H9 (cell line): ENCODE data around the gene CTNNA1. TPM values are rescaled to one million over a fixed set of nuclear protein-coding genes. Genes with fewer than 3 reads are reported as not detected.

ENCODE experiments used
- DNase-seq: peaks from one replicate; pipeline ENCODE4 v3.0.0-alpha.2; 2017
- H2AFZ ChIP-seq: one replicate; pipeline ENCODE4 v1.6.1; 2013; ENCODE audit warnings: mild to moderate bottlenecking, low read length, control low read depth, moderate library complexity
- H2AK5ac ChIP-seq: 2 replicates; pipeline ENCODE4 v1.6.1; 2013; ENCODE audit warnings: low read length, control low read depth, mixed read lengths; ENCODE audit not compliant: insufficient read length
- H2BK120ac ChIP-seq: one replicate; pipeline ENCODE4 v1.6.1; 2013; ENCODE audit warnings: low read depth, mild to moderate bottlenecking, low read length, control low read depth, inconsistent platforms; ENCODE audit not compliant: poor library complexity, severe bottlenecking
- H2BK12ac ChIP-seq: 2 replicates; pipeline ENCODE4 v1.6.1; 2013; ENCODE audit warnings: low read length, control low read depth, mixed read lengths, low read depth; ENCODE audit not compliant: insufficient read length
- H2BK15ac ChIP-seq: 2 replicates; pipeline ENCODE4 v1.6.1; 2013; ENCODE audit warnings: low read depth, low read length, control low read depth
- H2BK20ac ChIP-seq: one replicate; pipeline ENCODE4 v1.6.1; 2013; ENCODE audit warnings: low read depth, mild to moderate bottlenecking, low read length, control low read depth, inconsistent platforms; ENCODE audit not compliant: poor library complexity, severe bottlenecking
- H2BK5ac ChIP-seq: 2 replicates; pipeline ENCODE4 v1.6.1; 2013; ENCODE audit warnings: low read length, control low read depth, mixed read lengths; ENCODE audit not compliant: insufficient read length
- H3K14ac ChIP-seq: 2 replicates; pipeline ENCODE4 v1.6.1; 2013; ENCODE audit warnings: low read length, control low read depth; ENCODE audit not compliant: insufficient read depth
- H3K18ac ChIP-seq: 2 replicates; pipeline ENCODE4 v1.6.1; 2013; ENCODE audit warnings: low read depth, mild to moderate bottlenecking, mixed read lengths, low read length, control low read depth; ENCODE audit not compliant: insufficient read length
- H3K23ac ChIP-seq: 2 replicates; pipeline ENCODE4 v1.6.1; 2013; ENCODE audit warnings: low read length, control low read depth, mixed read lengths, low read depth; ENCODE audit not compliant: insufficient read length
- H3K23me2 ChIP-seq: 2 replicates; pipeline ENCODE4 v1.6.1; 2013; ENCODE audit warnings: low read depth, mild to moderate bottlenecking, mixed read lengths, low read length, control low read depth; ENCODE audit not compliant: insufficient read length, poor library complexity, severe bottlenecking
- H3K27ac ChIP-seq: 2 replicates; pipeline ENCODE4 v1.5.1; 2013; ENCODE audit warnings: low read length, control low read depth, mixed read lengths, low read depth; ENCODE audit not compliant: insufficient read length
- H3K27me3 ChIP-seq: 2 replicates; pipeline ENCODE4 v1.6.1; 2013; ENCODE audit warnings: low read length, control low read depth, inconsistent platforms; ENCODE audit not compliant: insufficient read depth
- H3K4ac ChIP-seq: 2 replicates; pipeline ENCODE4 v1.6.1; 2013; ENCODE audit warnings: low read depth, mild to moderate bottlenecking, control low read depth, inconsistent platforms, low read length, moderate library complexity
- H3K4me1 ChIP-seq: 2 replicates; pipeline ENCODE4 v1.6.1; 2013; ENCODE audit warnings: low read length, control low read depth, inconsistent platforms; ENCODE audit not compliant: insufficient read depth
- H3K4me2 ChIP-seq: 2 replicates; pipeline ENCODE4 v1.6.1; 2013; ENCODE audit warnings: low read length, control low read depth, mixed read lengths; ENCODE audit not compliant: insufficient read length, insufficient read depth
- H3K56ac ChIP-seq: 2 replicates; pipeline ENCODE4 v1.6.1; 2013; ENCODE audit warnings: low read depth, mild to moderate bottlenecking, mixed read lengths, low read length, control low read depth; ENCODE audit not compliant: insufficient read length
- H3K79me1 ChIP-seq: 2 replicates; pipeline ENCODE4 v1.6.1; 2013; ENCODE audit warnings: low read depth, mild to moderate bottlenecking, moderate library complexity, low read length, control low read depth, inconsistent platforms; ENCODE audit not compliant: insufficient read depth, poor library complexity, severe bottlenecking
- H3K79me2 ChIP-seq: 2 replicates; pipeline ENCODE4 v1.6.1; 2013; ENCODE audit warnings: low read length, control low read depth, inconsistent platforms; ENCODE audit not compliant: insufficient read depth
- H3K9ac ChIP-seq: 2 replicates; pipeline ENCODE4 v1.6.1; 2013; ENCODE audit warnings: low read length, control low read depth, mixed read lengths; ENCODE audit not compliant: insufficient read length; ENCODE audit errors: extremely low read depth
- H3K9me3 ChIP-seq: one replicate; pipeline ENCODE4 v1.6.1; 2013; ENCODE audit warnings: low read depth, low read length, inconsistent platforms; ENCODE audit not compliant: control insufficient read depth
- H3T11ph ChIP-seq: one replicate; pipeline ENCODE4 v1.6.1; 2013; ENCODE audit warnings: mild to moderate bottlenecking, low read length, control low read depth, inconsistent platforms
- H4K20me1 ChIP-seq: one replicate; pipeline ENCODE4 v1.6.1; 2013; ENCODE audit not compliant: control insufficient read depth, insufficient read length, insufficient read depth
- H4K5ac ChIP-seq: 2 replicates; pipeline ENCODE4 v1.6.1; 2013; ENCODE audit warnings: low read depth, mild to moderate bottlenecking, mixed read lengths, low read length, control low read depth; ENCODE audit not compliant: insufficient read length
- H4K8ac ChIP-seq: replicated peaks from 2 replicates; pipeline ENCODE4 v1.6.1; 2013; ENCODE audit warnings: low read length, control low read depth, mixed read lengths, low read depth; ENCODE audit not compliant: insufficient read length
- H4K91ac ChIP-seq: 2 replicates; pipeline ENCODE4 v1.6.1; 2013; ENCODE audit warnings: low read depth, mild to moderate bottlenecking, moderate library complexity, mixed read lengths, low read length, control low read depth; ENCODE audit not compliant: insufficient read length
- H3K27ac Mint-ChIP-seq, 3 experiments: 2 replicates in 2 of 3; 3 replicates in 1 of 3; pipeline ENCODE4 v1.8.0; 2020 to 2021; ENCODE audit warnings: mixed read lengths in 3 of 3, mild to moderate bottlenecking in 1 of 3, moderate library complexity in 1 of 3
- H3K27me3 Mint-ChIP-seq: 2 replicates; pipeline ENCODE4 v1.8.0; 2021; ENCODE audit warnings: low read depth, mild to moderate bottlenecking, moderate library complexity, mixed read lengths
- H3K36me3 Mint-ChIP-seq, 3 experiments: 2 replicates in 2 of 3; 3 replicates in 1 of 3; pipeline ENCODE4 v1.8.0; 2020 to 2021; ENCODE audit warnings: low read depth in 3 of 3, mixed read lengths in 3 of 3; ENCODE audit not compliant: insufficient read depth in 1 of 3
- H3K4me1 Mint-ChIP-seq, 2 experiments: 2 replicates each; pipeline ENCODE4 v1.8.0; 2020; ENCODE audit warnings: mixed read lengths in 2 of 2
- H3K4me3 Mint-ChIP-seq, 2 experiments: 2 replicates in 1 of 2; 3 replicates in 1 of 2; pipeline ENCODE4 v1.8.0; 2020 to 2021; ENCODE audit warnings: mild to moderate bottlenecking in 2 of 2, mixed read lengths in 2 of 2, moderate library complexity in 1 of 2
- H3K9me3 Mint-ChIP-seq, 2 experiments: 2 replicates in 1 of 2; 3 replicates in 1 of 2; pipeline ENCODE4 v1.8.0; 2020; ENCODE audit warnings: mild to moderate bottlenecking in 2 of 2, mixed read lengths in 2 of 2, moderate library complexity in 1 of 2
- WGBS: extraction: QIAGEN DNeasy Blood & Tissue Kit; methylation state at CpG from one replicate; pipeline ENCODE4 v1.1.7; 2013; ENCODE audit warnings: missing lambda C conversion rate, low lambda C conversion rate, mixed read lengths; ENCODE audit not compliant: insufficient read length; ENCODE audit errors: extremely low coverage; 5-methylcytosine and 5-hydroxymethylcytosine counted together
- total RNA-seq: library from RNA; stranded (reverse); gene quantifications from 2 replicates; pipeline ENCODE4 v1.2.1, GENCODE V29; 2021
- TF ChIP-seq, protein P1 (sequence below): fragments of 200-600 bp; sonication (generic); conservative IDR thresholded peaks from 3 replicates; pipeline ENCODE4 v1.8.0; 2021; ENCODE audit warnings: antibody characterized with exemption, mild to moderate bottlenecking

The CTNNA1 gene
- total RNA-seq, 1 experiment from 2014 or later: 354 TPM

DNA sequence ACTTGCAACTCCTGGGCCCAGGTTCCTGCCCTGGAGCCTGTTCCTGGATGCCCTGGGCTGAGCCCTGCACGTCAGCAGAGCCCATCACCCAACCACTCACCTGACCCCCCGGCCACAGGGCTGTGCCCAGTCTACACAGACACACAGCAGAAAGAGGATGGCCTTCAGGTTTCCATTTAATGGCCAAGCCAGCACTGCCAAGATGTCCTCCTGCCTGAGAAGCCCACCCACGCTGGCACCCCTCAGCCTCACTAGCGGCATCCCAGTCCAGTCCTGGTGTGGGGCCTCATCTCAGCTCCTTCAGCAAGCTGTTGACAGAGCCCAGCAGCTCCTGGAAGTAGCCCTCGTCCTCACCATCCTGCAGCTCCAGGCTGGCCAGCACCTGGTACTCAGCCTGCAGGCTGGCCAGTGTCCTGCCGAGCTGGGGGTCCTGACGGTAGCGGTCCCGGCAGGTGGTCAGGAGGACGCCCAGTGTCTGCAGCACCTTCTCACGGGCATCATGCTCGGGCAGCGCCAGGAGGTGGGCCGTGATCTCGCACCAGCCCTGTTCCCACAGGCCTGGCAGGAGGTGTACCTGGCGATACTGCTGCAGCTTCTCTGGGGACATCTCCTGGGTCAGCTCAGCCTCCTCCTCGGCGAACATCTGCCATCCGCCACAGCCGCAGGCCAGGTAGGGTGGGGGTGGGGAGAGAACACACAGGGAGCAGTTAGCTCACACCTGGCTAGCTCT is 193.8 kb downstream of the CTNNA1 start:
- Histone ChIP-seq H3K18ac (no peak overlapping the region), H3K56ac (no peak overlapping the region), H3K79me1 (no peaks in the 10 kb centered on the region), H2AFZ (no peak overlapping the region), H2AK5ac (no peak overlapping the region), H2BK20ac (no peak overlapping the region), H4K5ac (no peak overlapping the region), H3K27ac (no peak overlapping the region), H3K79me2 (no peaks in the 10 kb centered on the region), H3K4ac (no peak overlapping the region), H4K8ac (no peak overlapping the region), H3K14ac (no peak overlapping the region), H4K91ac (no peak overlapping the region), H3K23me2 (no peaks in the 10 kb centered on the region), H3K27me3 (no peaks in the 10 kb centered on the region), H3T11ph (no peak overlapping the region), H2BK12ac (no peak overlapping the region), H4K20me1 (no peaks in the 10 kb centered on the region), H2BK15ac (no peak overlapping the region), H3K9ac (no peak overlapping the region), H3K23ac (no peak overlapping the region), H2BK5ac (no peak overlapping the region), H3K4me1 (no peaks in the 10 kb centered on the region), H3K9me3 (no peaks in the 10 kb centered on the region), H3K4me2 (no peak overlapping the region), H2BK120ac (no peak overlapping the region)
- TF ChIP-seq, protein P1, sequence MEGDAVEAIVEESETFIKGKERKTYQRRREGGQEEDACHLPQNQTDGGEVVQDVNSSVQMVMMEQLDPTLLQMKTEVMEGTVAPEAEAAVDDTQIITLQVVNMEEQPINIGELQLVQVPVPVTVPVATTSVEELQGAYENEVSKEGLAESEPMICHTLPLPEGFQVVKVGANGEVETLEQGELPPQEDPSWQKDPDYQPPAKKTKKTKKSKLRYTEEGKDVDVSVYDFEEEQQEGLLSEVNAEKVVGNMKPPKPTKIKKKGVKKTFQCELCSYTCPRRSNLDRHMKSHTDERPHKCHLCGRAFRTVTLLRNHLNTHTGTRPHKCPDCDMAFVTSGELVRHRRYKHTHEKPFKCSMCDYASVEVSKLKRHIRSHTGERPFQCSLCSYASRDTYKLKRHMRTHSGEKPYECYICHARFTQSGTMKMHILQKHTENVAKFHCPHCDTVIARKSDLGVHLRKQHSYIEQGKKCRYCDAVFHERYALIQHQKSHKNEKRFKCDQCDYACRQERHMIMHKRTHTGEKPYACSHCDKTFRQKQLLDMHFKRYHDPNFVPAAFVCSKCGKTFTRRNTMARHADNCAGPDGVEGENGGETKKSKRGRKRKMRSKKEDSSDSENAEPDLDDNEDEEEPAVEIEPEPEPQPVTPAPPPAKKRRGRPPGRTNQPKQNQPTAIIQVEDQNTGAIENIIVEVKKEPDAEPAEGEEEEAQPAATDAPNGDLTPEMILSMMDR: no peak
- no peaks in the 10 kb centered on the region for H3K9me3 Mint-ChIP-seq
- peaks cover 1% of the 10 kb centered on the region; the same call in 1 of the 2 replicates for H3K27me3 Mint-ChIP-seq
- peaks cover 34 to 47% of the 10 kb centered on the region in 2 experiments for H3K4me1 Mint-ChIP-seq
- WGBS: no CpG with 5 or more reads among the region's 20 CpGs
- DNase-seq: no peak
- no peak overlapping the region for H3K4me3 Mint-ChIP-seq
- no peak overlapping the region for H3K27ac Mint-ChIP-seq
- peaks cover 0 to 3% (median 0%) of the 10 kb centered on the region in 3 experiments; a peak in 1 of 7 replicates for H3K36me3 Mint-ChIP-seq
